Smooth muscle cell (in vitro differentiated cells): ENCODE results near the gene PLXNA4. TPM values are rescaled to one million over a fixed set of nuclear protein-coding genes. Genes with fewer than 3 reads are reported as not detected.

Source experiments
- DNase-seq: peaks from one replicate; lab custom pipeline; 2025; ENCODE audit not compliant: unreplicated experiment; lab: John Stamatoyannopoulos, UW
- H2AFZ ChIP-seq: fragments of 200-600 bp; sonication (generic); 2 replicates; pipeline ENCODE4 v1.6.0; 2016; ENCODE audit warnings: antibody characterized with exemption, low read depth, mild to moderate bottlenecking
- H3F3A ChIP-seq: fragments of 200-600 bp; sonication (generic); 2 replicates; pipeline ENCODE4 v1.6.0; 2017; ENCODE audit warnings: antibody characterized with exemption, low read depth
- H3K27ac ChIP-seq: fragments of 200-600 bp; sonication (generic); 2 replicates; pipeline ENCODE4 v1.5.1; 2016; ENCODE audit warnings: low read depth, mild to moderate bottlenecking
- H3K27me3 ChIP-seq: fragments of 200-600 bp; sonication (generic); 2 replicates; pipeline ENCODE4 v1.6.1; 2016; ENCODE audit warnings: low read depth, mild to moderate bottlenecking
- H3K36me3 ChIP-seq: fragments of 200-600 bp; sonication (generic); 2 replicates; pipeline ENCODE4 v1.5.1; 2016; ENCODE audit warnings: low read depth
- H3K4me1 ChIP-seq: fragments of 200-600 bp; sonication (generic); 2 replicates; pipeline ENCODE4 v1.5.1; 2016; ENCODE audit warnings: low read depth
- H3K4me2 ChIP-seq: fragments of 200-600 bp; sonication (generic); 2 replicates; pipeline ENCODE4 v1.6.0; 2016; ENCODE audit warnings: mild to moderate bottlenecking
- H3K4me3 ChIP-seq: fragments of 200-600 bp; sonication (generic); 2 replicates; pipeline ENCODE4 v1.5.1; 2016; ENCODE audit warnings: mild to moderate bottlenecking
- H3K79me2 ChIP-seq: fragments of 200-600 bp; sonication (generic); 2 replicates; pipeline ENCODE4 v1.6.0; 2016; ENCODE audit warnings: low read depth, mild to moderate bottlenecking
- H3K9ac ChIP-seq: fragments of 200-600 bp; sonication (generic); 2 replicates; pipeline ENCODE4 v1.6.0; 2016; ENCODE audit warnings: low read depth
- H3K9me3 ChIP-seq: fragments of 200-600 bp; sonication (generic); replicated peaks from 2 replicates; pipeline ENCODE4 v1.5.1; 2016; ENCODE audit warnings: low read depth
- H4K20me1 ChIP-seq: fragments of 200-600 bp; sonication (generic); 2 replicates; pipeline ENCODE4 v1.6.0; 2016; ENCODE audit warnings: low read depth
- WGBS: methylation state at CpG from one replicate; pipeline ENCODE4 v1.1.7; 2016; ENCODE audit warnings: low lambda C conversion rate; 5-methylcytosine and 5-hydroxymethylcytosine counted together
- polyA plus RNA-seq: library from polyadenylated mRNA; unstranded; fragments of >200 nt; fragmentation: Nextera tagmentation; extraction: Ambion mirVana; gene quantifications from 2 replicates; pipeline ENCODE4 v1.2.1, GENCODE V29; 2016
- total RNA-seq: library from RNA; depleted of rRNA; stranded (reverse); fragments of >200 nt; gene quantifications from 2 replicates; pipeline ENCODE4 v1.2.3, GENCODE V29; 2014
- TF ChIP-seq, protein P1 (sequence below): fragments of 200-600 bp; sonication (generic); IDR thresholded peaks from 2 replicates; pipeline ENCODE4 v1.5.1; 2017; ENCODE audit warnings: borderline replicate concordance, mild to moderate bottlenecking, antibody characterized with exemption; ENCODE audit not compliant: insufficient read depth, poor library complexity, severe bottlenecking

PLXNA4 gene
- total and polyA plus RNA-seq, 2 experiments from 2014 or later = 8.5 to 9.9 TPM

DNA sequence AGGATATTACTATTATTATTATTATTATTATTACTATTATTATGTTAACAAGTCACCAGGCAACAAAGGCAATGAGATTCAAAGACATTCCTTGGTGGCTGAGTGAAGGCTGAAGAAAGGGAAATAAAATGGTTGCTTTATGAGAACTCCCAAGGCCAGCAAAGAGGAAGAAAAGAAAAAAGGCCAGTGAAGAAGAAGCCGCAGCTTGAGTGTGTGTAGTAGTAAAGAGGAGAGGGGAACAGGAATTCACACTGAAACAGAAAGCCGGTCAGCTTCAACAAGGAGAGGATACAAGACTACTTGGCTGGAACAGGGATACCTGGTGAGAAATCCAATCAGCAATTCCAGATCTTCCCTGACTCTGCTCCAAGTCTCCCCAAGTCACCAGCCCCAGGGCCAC is 42.4 kb downstream of the PLXNA4 start:
- H3K9ac ChIP-seq = no peak overlapping the region
- no peaks in the 10 kb centered on the region for H3K9me3 ChIP-seq
- TF ChIP-seq, protein P1, sequence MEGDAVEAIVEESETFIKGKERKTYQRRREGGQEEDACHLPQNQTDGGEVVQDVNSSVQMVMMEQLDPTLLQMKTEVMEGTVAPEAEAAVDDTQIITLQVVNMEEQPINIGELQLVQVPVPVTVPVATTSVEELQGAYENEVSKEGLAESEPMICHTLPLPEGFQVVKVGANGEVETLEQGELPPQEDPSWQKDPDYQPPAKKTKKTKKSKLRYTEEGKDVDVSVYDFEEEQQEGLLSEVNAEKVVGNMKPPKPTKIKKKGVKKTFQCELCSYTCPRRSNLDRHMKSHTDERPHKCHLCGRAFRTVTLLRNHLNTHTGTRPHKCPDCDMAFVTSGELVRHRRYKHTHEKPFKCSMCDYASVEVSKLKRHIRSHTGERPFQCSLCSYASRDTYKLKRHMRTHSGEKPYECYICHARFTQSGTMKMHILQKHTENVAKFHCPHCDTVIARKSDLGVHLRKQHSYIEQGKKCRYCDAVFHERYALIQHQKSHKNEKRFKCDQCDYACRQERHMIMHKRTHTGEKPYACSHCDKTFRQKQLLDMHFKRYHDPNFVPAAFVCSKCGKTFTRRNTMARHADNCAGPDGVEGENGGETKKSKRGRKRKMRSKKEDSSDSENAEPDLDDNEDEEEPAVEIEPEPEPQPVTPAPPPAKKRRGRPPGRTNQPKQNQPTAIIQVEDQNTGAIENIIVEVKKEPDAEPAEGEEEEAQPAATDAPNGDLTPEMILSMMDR = no peak
- H2AFZ ChIP-seq = no peak overlapping the region
- DNase-seq = no peak
- no peak overlapping the region for H3K4me3 ChIP-seq
- no peaks in the 10 kb centered on the region for H3K27me3 ChIP-seq
- no peak overlapping the region for H3K27ac ChIP-seq
- peaks cover 13% of the 10 kb centered on the region for H3K4me1 ChIP-seq
- H3K79me2 ChIP-seq = no peaks in the 10 kb centered on the region
- no peak overlapping the region for H3K4me2 ChIP-seq
- no peaks in the 10 kb centered on the region for H3K36me3 ChIP-seq
- H3F3A ChIP-seq = no peaks in the 10 kb centered on the region
- no peaks in the 10 kb centered on the region for H4K20me1 ChIP-seq
- WGBS = 91% methylated on average over 2 of the region's 2 CpGs

DNA sequence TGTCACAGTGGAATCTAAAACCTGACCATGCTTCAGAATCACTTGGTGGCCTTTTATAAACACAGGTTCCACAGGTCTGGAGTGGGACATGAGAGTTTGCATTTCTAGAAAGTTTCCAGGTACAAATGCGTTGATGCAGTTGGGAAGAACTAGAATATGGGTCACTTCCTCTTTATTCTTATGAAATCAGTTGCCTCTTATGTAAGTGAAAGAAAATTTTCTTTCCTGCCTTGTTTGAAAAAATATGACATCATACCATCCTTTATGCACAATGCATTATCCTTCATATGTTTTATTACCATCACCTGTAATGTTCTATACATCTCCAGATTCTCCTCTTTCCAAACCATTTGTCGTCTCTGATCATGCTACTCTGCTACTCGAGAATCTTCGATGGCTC is 44.0 kb downstream of the PLXNA4 start:
- Histone ChIP-seq H3K4me2 (no peak overlapping the region), H3K36me3 (no peaks in the 10 kb centered on the region), H3K79me2 (no peaks in the 10 kb centered on the region), H3K27me3 (no peaks in the 10 kb centered on the region), H3F3A (no peaks in the 10 kb centered on the region), H3K27ac (no peak overlapping the region), H3K4me1 (peaks cover 5% of the 10 kb centered on the region), H3K9me3 (no peaks in the 10 kb centered on the region), H2AFZ (no peak overlapping the region), H3K4me3 (no peak overlapping the region), H3K9ac (no peak overlapping the region), H4K20me1 (no peaks in the 10 kb centered on the region)
- TF ChIP-seq, protein P1 = no peak
- 100% methylated on average over 4 of the region's 4 CpGs for WGBS
- DNase-seq = no peak

DNA sequence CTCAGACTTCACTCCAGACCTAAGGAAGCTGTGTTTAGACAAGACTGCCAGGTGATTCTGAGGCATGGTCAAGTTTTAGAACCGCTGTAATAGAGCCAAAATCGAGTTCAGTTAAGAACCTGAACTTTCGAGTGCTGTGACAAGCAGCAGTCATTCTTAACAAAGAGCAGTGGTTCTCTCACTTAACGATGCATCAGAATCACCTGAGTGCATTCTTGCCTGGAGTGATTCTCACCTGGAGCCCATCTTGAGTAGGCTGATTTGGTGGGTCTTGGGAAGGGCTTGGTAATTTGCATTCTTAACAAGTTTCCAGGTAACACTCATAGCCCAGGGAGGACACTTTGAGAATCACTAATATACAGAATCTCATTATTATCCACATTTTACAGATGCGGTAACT is 44.7 kb downstream of the PLXNA4 start:
- no peaks in the 10 kb centered on the region for H3K27me3 ChIP-seq
- TF ChIP-seq, protein P1 = no peak
- no peaks in the 10 kb centered on the region for H4K20me1 ChIP-seq
- DNase-seq = no peak
- no peak overlapping the region for H3K9ac ChIP-seq
- no peak overlapping the region for H3K27ac ChIP-seq
- H3F3A ChIP-seq = no peaks in the 10 kb centered on the region
- no peaks in the 10 kb centered on the region for H3K4me1 ChIP-seq
- WGBS = 72% methylated on average over 5 of the region's 5 CpGs
- H3K36me3 ChIP-seq = no peaks in the 10 kb centered on the region
- no peaks in the 10 kb centered on the region for H3K79me2 ChIP-seq
- no peak overlapping the region for H2AFZ ChIP-seq
- no peak overlapping the region for H3K4me2 ChIP-seq
- no peak overlapping the region for H3K4me3 ChIP-seq
- H3K9me3 ChIP-seq = no peaks in the 10 kb centered on the region

GRCh38 chr7:132528695-132529094 is 47.6 kb downstream of the PLXNA4 start:
- Histone ChIP-seq H3K4me2 (no peak overlapping the region), H3K79me2 (no peaks in the 10 kb centered on the region), H3K27ac (no peak overlapping the region), H3K4me3 (no peak overlapping the region), H3K9ac (no peak overlapping the region), H3K4me1 (no peaks in the 10 kb centered on the region), H3F3A (no peaks in the 10 kb centered on the region), H4K20me1 (no peaks in the 10 kb centered on the region), H3K36me3 (no peaks in the 10 kb centered on the region), H3K27me3 (no peaks in the 10 kb centered on the region), H3K9me3 (no peaks in the 10 kb centered on the region), H2AFZ (no peak overlapping the region)
- TF ChIP-seq, protein P1 = no peak
- DNase-seq = no peak
- WGBS = 81% methylated on average over 3 of the region's 3 CpGs
